NB4 (cell line): ENCODE results near the gene MBNL2.

Source experiments
- DNase-seq: peaks from one replicate; pipeline ENCODE4 v3.0.0; 2010; ENCODE audit warnings: low read depth
- H3K4me3 ChIP-seq: one replicate; pipeline ENCODE4 v1.5.1; 2011; ENCODE audit warnings: mild to moderate bottlenecking, low read depth, low read length, moderate library complexity
- MYC ChIP-seq: IDR thresholded peaks from 2 replicates; pipeline ENCODE4 v1.6.1; 2011; ENCODE audit warnings: low read depth, low read length
- POLR2A ChIP-seq: IDR thresholded peaks from 2 replicates; pipeline ENCODE4 v1.6.1; 2011; ENCODE audit warnings: mild to moderate bottlenecking; ENCODE audit not compliant: insufficient read length; ENCODE audit errors: extremely low read depth
- TF ChIP-seq, protein P1 (sequence below): IDR thresholded peaks from 2 replicates; pipeline ENCODE4 v1.6.1; 2011; ENCODE audit warnings: low read depth, low read length
- TF ChIP-seq, protein P2 (sequence below): IDR thresholded peaks from one replicate; pipeline ENCODE4 v1.5.1; 2012; ENCODE audit warnings: low read depth, low read length

The MBNL2 gene

GRCh38 chr13:97310809-97311436 lies 88.8 kb downstream of the MBNL2 start:
- no peak overlapping the region for H3K4me3 ChIP-seq
- no peak for DNase-seq
- TF ChIP-seq POLR2A (no peak), MYC (no peak)
- TF ChIP-seq, protein P1, sequence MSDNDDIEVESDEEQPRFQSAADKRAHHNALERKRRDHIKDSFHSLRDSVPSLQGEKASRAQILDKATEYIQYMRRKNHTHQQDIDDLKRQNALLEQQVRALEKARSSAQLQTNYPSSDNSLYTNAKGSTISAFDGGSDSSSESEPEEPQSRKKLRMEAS = no peak

DNA sequence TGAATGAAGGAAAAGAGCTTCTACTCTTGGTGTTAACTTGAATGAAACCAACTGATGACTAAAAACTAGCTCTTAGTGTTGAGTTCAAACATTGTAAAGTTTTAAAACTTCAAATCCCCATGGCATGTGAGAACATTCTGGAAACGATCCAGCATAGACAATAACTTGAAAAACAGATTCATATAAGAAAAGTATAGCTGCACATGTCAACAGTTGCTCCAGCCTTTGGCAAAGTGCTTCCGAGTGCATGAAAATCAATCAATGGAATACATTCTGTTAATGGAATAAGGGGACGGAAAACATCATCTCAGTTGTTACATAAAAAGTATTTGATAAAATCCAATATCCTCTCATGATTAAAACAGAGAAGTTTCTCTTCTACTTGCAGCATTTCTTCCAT lies 89.8 kb downstream of the MBNL2 start:
- DNase-seq = no peak
- TF ChIP-seq, protein P1 = no peak
- no peak for TF ChIP-seq MYC
- TF ChIP-seq POLR2A = no peak
- TF ChIP-seq, protein P2, sequence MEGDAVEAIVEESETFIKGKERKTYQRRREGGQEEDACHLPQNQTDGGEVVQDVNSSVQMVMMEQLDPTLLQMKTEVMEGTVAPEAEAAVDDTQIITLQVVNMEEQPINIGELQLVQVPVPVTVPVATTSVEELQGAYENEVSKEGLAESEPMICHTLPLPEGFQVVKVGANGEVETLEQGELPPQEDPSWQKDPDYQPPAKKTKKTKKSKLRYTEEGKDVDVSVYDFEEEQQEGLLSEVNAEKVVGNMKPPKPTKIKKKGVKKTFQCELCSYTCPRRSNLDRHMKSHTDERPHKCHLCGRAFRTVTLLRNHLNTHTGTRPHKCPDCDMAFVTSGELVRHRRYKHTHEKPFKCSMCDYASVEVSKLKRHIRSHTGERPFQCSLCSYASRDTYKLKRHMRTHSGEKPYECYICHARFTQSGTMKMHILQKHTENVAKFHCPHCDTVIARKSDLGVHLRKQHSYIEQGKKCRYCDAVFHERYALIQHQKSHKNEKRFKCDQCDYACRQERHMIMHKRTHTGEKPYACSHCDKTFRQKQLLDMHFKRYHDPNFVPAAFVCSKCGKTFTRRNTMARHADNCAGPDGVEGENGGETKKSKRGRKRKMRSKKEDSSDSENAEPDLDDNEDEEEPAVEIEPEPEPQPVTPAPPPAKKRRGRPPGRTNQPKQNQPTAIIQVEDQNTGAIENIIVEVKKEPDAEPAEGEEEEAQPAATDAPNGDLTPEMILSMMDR = no peak
- no peak overlapping the region for H3K4me3 ChIP-seq

DNA sequence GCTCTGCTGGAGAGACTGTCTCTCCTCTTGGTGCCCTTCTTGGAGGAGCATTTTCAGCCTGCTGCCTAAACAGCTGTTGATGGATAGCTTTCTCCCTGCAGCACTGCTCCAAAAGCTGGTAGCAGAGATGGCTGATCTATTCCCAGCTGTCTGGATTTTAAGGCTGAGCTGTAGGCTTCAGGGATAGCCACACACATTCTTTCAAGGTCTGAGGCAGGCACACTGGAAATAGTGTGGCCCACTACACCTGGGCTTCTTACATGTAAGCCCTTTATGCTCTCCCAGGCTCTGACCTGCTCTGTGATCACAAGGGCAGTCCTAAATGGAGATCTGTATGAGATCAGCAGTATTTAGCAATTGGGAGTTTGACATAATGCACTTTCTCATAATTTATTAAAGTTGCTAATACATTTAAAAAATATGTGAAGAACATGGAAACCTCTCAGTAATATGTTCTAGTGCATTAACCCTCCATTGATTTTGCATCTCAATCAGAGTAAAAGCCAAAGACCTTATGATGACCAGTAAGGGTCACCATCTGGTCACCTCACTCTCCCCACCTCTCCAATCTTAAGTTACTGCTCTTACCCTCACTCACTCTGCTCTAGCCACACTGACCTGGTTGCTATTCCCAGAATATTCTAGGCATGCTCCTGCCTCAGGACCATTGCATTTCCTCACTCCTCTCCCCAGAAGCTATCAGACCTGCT lies 91.6 kb downstream of the MBNL2 start:
- TF ChIP-seq, protein P1 = no peak
- TF ChIP-seq, protein P2 = no peak
- DNase-seq = no peak
- no peak overlapping the region for H3K4me3 ChIP-seq

DNA sequence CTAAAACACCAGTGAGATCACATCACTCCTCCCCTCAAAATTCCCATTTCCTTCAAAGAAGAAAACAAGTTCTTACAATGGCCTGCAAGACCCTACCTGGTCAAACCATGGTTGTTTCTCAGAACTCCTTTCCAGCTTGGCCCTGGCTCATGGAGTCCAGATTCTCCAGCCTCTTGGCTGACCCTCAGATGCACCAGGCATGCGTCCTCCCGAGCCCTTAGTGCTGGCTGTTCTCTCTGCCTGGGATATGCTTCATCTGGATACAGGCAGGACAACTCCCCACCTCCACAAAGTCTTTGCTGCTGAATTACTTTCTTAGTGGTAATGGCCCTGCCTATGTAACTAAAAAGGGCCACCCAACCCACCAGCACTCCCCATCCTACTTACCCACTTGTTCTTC lies 94.3 kb downstream of the MBNL2 start:
- no peak for TF ChIP-seq POLR2A
- no peak for TF ChIP-seq MYC
- TF ChIP-seq, protein P2 = no peak
- TF ChIP-seq, protein P1 = no peak
- DNase-seq = no peak
- no peak overlapping the region for H3K4me3 ChIP-seq

DNA sequence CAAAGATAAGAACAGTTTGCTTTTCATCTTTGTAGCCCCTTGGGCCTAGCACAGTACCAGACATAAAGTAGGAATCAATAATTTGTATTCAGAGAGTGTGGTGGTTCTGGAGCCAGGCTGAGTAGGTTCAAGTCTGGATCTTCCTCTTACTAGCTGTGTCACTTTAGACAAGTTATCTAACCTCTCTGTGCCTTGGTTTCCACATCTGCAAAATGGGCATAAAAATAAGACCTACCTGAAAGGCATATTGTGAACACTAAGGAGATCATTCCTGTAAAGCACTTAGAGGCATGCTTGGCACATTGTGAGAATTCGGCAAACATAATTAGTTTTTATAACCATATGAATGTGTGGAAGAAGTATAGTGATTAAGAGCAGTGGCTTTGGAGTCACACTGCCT lies 95.8 kb downstream of the MBNL2 start:
- H3K4me3 ChIP-seq = no peak overlapping the region
- TF ChIP-seq MYC (no peak), POLR2A (no peak)
- TF ChIP-seq, protein P2 = no peak
- TF ChIP-seq, protein P1 = no peak
- no peak for DNase-seq

- TF ChIP-seq MYC = no peak
- TF ChIP-seq, protein P1 = no peak
- TF ChIP-seq, protein P2 = no peak
- TF ChIP-seq POLR2A = no peak
- peak; percentile 50 for DNase-seq
- H3K4me3 ChIP-seq = no peak overlapping the region
Observed at GRCh38 chr13:97318532-97318931, 96.4 kb downstream of the MBNL2 start.
